HG02852 (cell line): ENCODE measurements around the gene LGR4.
"Not testable (repeated sequence)": the region's sequence is repeated elsewhere in the genome, so short reads cannot be mapped to it uniquely, and the experiment has no call there.

Experiments
- ATAC-seq: cut with Tn5 transposase; IDR thresholded peaks from one replicate; pipeline ENCODE4 v1.9.1; 2021; ENCODE audit warnings: mild to moderate bottlenecking, moderate library complexity; ENCODE audit not compliant: unreplicated experiment

The LGR4 gene

DNA sequence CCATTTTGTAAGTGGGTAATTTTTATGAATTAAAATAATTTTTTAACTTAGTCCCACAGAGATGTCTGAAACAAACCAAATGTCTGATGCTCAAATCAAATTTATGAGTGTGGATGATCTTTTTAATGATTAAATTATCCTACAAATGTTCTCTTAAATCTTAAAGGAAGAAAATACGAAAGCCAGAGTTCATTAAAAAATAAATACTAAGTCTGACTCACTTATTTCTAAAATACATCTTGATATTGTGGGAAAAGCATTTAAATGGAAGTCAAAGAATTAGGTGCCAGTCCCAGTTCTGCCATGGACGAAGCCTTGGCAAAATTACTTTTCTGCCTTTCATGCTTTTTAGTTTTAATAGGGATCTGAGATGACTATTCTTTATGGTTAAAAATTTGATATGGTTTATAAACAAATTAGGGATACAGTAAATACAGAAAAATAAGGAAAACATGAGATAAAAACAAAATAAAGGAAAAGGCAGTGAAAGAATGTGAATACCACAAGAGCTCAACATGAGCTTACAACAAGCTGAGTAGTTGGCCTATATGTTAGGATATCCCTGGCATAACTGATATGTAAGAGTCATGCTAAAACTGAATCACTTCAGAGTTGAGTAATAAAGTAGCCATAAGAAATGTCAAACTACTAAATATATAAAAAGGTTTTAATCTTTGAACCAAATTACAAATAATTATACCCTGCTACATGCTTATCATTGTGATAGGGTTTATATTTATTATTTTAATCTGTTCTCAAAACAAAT lies 118.8 kb downstream of the LGR4 start:
- no peak for ATAC-seq

DNA sequence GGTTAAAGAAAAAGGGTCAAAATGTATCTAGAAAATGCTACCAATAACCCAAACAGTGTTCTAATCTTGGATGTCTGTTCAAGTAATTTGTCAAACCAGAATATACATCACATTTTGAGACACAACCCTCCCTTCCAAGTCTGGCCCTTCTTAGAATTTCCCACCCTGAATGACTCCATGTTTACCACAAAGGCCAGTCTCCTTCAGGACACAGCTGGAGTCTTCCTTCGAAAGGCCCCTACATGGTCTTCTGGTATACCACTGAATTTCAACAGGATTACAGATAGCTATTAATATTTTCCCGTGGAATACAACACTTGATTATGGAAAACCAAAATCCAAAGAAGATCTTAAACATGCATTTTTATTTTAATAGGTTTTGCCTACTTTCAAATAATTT lies 119.8 kb downstream of the LGR4 start:
- no peak for ATAC-seq

DNA sequence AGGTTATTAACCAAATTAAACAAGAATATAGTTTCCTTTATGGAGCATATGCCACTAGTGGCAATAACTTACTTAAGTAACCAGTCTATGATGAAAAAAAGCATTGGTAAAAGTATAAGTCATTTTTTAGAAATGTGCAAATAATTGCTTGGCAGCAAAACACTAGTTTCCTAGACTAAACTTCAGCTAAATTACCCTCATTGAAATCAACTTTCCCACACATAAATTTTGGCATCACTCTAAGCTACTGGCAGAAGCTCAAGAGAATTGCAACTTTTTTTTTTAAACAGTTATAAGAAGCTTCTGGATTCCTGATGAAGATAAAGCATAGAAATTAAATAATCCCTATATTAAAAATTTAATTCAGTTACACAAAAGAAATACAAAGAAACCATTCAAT lies 122.1 kb downstream of the LGR4 start:
- ATAC-seq: no peak

DNA sequence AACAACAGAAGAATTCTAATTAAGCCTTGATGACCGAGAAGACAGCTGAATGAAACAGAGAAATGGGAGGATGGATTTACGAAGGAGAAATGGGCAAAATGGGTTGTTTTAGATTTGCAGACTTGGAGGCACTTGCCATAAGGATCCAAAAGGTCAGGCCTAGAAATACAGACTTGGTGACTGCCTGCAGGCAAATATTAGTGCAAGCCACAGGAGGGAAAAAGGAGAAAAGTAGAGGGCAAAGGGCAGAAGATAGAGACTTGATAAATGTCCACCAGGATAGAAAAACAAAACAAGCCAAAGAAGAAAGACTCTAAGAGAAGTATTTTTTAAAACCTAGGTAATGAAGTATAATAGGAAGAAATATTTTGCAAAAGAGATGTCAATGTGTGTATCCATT lies 122.7 kb downstream of the LGR4 start:
- ATAC-seq: no peak

DNA sequence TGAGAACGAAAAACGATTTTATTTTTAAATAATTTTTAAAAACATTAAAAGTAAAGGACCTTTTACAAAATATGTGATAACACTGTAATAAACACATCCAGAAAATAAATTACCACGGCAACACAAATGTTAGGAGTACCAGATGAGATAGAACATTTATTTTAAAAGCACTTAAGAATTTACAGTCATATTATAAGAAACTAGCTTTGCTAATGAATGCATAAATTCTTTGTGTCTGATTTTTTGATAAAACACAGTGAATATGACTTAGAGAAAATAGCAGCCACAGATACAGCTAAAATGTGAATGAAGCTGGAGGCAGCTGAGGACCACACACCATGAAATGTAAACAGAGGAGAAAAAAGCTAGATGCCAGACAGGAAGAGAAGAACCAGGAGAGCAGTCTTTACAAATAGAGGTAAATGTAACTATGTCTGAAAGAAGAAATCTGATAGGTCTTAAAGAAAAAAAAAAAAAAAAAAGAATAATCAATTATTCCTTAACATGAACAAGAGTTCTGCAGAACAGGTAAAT lies 124.2 kb downstream of the LGR4 start:
- no peak for ATAC-seq

DNA sequence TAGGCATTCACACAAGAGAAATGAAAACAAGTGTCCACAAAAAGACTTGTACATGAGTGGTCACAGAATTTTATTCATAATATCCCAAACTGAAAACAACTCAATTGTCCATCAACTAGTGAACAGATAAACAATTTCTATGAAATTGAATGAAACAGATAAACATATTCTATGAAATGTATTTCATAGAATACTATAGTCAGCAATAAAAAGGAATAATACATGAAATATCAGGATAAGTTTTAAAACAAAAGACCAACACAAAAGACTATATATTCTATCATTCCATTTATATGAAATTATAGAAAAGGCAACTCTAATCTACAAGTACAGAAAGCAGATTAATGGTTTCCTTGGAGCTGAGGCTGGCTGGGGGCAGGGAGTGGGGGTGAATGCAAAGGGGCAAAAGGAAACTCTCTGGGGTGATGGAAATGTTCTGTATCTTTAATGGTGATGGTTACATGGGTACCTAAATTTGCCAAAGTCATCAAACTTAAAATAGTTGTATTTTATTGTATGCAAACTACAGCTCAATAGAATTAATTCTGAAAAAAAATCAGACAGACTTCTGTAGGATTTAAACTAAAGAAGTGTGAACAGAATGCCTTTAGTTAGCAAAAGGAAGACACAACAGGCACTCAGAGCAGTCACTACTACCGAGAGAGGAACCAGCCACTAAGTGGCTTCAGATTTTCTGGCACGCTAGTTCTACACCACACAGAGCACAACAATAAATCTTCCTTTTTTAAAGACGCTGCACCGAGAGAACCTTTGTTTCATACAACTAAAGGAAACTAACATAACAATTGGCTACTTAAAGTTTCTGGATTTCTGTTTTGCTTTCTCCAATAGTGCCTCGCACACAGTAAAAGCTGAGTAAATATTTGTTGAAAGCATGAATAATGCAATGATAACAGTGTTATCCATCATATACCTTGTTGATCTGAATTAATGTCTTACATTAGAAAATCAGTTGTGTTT lies 124.9 kb downstream of the LGR4 start:
- no peak for ATAC-seq

DNA sequence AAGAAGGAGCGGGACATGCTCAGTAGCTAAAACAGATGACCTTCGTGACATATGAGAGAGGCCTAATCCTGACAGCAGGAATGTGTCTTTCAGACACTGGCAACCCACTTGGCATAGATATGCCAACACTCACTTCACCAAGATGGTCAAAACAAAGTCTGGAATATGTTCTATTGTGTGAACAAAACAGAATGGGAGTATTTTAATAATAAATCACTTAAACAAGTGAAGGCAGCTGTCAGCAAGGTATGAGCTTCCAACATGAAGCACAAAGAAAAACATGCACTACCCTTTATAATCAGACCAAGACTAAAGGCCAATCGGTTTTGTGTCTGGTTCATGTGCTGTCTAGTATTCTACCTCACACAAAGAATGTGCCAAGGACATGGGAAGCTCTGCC lies 132.6 kb downstream of the LGR4 start:
- no peak for ATAC-seq

DNA sequence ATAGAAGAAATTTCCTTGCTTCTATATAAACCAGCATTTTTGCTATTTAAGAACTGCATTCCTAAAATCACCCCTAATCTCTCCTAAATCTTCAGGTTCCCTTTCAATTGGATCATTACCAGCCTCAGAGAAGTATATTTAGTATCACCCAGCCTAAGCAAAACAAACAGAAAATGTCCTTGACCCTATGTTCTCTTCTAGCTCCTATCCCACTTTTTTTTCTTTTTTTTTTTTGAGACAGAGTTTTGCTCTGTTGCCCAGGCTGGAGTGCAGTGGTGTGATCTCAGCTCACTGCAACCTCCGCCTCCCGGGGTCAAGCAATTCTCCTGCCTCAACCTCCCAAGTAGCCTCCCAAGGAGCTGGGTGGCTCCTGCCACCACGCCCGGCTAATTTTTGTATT lies 137.8 kb downstream of the LGR4 start:
- ATAC-seq: not testable (repeated sequence)

DNA sequence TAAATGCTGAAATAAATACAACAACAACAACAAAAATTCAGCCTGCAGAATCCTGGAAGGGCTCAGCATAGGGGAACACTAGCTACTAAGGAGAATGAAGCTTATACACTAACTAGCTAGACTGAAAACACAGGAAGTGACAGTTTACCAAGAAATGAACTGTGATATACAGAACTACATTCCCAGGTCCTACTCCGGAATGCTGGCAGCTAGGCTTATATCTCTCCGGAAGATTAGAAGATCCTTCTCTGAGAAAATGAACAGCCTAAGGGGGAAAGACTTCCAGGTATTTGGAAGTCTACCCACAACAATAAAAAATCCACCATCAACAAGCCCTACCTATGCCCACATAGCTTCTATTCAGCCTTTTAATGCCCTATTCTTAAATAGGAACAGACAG lies 140.6 kb downstream of the LGR4 start:
- no peak for ATAC-seq

DNA sequence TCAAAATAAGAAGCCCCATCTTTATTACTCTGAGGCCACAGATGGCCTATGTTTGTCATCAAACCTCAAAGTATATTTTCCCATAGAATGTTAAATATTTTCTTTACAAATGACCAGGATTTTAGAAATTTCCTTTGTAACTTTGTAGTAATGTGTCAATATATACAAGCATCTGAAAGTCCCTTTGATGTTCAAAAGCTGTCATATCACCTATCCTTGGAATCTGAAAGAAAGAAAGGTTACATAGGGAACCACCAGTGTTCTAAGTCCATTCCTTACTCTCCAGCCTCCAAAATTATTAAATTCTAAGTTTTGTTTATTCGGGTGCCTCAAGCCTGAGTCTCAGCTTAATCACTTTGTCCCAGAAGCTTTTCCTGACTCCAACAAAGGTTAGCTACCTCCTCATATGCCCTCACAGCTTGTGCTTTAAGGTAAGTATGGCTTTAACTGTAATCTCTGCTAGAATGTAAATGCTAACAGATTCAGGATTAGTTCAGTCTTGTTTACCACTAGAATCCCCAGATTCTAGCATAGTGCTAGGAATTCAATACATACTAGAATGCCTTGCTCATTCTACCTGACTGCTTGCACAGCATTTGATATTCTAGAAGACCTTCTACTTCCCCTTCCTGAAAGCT lies 141.8 kb downstream of the LGR4 start:
- no peak for ATAC-seq

DNA sequence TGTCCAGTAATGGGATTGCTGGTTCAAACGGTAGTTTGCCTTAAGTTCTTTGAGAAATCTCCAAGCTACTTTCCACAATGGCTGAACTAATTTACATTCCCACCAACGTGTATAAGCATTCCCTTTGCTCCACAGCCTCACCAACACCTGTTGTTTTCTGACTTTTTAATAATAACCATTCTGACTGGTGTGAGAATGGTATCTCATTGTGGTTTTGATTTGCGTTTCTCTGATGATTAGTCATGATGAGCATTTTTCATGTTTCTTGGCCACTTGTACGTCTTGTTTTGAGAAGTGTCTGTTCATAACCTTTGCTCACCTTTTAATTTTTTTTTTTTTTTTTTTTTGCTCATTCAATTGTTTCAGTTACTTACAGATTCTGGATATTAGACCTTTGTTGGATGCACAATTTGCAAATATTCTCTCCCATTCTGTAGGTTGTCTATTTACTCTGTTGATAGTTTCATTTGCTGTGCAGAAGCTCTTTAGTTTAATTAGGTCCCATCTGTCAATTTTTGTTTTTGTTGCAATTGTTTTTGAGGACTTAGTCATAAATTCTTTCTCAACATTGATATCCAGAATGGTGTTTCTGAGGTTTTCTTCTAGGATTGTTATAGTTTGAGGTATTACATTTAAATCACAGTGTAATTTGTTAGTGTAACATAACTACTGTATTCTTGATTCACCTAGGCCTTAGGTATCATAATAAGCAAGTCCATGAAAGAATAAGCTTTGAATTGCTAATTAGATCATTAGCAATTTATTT lies 142.5 kb downstream of the LGR4 start:
- ATAC-seq: no peak

DNA sequence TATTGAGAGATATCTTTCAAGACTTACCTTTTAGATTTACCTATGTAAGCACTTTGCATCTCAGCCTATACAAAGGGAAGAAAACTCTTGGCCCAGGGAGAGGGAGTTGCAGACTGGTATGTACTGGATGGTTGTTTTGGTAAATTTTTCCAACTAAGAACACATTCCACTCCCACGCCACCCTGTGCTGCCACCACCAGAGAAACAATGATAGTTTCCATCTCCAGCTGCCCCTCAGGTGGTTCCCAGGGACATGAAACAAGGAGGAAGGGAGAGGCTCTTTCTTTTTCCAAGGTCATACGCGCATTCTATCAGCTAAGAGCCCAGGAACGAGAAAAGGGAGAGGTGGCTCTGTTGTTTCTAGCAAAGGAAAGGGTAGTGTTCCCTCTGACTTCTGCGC lies 144.0 kb downstream of the LGR4 start:
- no peak for ATAC-seq

DNA sequence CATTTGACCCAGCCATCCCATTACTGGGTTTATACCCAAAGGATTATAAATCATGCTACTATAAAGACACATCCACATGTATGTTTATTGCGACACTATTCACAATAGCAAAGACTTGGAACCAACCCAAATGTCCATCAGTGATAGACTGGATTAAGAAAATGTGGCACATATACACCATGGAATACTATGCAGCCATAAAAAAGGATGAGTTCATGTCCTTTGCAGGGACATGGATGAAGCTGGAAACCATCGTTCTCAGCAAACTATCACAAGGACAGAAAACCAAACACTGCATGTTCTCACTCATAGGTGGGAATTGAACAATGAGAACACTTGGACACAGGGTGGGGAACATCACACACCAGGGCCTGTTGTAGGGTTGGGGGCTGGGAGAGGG lies 145.5 kb downstream of the LGR4 start:
- not testable (repeated sequence) for ATAC-seq

DNA sequence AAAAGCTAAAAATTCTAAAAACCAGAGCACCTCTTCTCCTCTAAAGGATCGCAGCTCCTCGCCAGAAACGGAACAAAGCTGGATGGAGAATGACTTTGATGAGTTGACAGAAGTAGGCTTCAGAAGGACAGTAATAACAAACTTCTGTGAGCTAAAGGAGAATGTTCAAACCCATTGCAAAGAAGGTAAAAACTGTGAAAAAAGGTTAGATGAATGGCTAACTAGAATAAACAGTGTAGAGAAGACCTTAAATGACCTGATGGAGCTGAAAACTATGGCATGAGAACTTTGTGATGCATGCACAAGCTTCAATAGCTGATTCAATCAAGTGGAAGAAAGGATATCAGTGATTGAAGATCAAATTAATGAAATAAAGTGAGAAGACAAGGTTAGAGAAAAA lies 150.4 kb downstream of the LGR4 start:
- not testable (repeated sequence) for ATAC-seq

DNA sequence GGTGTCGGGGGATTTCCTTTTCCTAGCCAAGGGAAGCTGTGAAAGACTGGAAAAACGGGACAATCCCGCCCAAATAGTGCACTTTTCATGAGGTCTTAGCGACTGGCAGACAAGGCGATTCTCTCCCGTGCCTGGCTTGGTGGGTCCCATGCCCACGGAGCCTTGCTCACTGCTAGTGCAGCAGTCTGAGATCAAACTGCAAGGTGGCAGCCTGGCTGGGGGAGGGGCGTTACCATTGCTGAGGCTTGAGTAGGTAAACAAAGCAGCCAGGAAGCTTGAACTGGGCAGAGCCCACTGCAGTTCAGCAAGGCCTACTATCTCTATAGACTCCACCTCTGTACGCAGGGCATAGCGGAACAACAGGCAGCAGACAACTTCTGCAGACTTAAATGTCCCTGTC lies 151.2 kb downstream of the LGR4 start:
- ATAC-seq: not testable (repeated sequence)

DNA sequence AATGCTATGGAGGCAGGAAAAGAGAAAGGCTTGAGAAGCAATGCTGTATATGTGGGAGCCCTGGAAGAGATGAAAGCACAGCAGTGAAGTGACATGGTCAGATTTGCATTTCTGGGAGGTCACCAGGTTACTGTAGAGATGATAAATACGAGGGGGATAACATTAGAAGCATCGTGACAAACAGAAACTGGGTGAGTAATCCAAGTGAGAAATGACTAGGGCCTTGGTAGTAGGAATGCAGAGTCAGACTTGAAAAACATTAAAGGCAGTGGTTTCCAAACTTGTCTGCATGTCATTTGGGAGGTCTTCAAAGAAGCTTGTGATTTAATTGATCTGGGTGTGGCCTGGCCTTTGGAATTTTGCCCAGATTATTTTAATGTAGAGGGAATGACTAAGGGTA lies 153.5 kb downstream of the LGR4 start:
- peak; percentile 98 for ATAC-seq

DNA sequence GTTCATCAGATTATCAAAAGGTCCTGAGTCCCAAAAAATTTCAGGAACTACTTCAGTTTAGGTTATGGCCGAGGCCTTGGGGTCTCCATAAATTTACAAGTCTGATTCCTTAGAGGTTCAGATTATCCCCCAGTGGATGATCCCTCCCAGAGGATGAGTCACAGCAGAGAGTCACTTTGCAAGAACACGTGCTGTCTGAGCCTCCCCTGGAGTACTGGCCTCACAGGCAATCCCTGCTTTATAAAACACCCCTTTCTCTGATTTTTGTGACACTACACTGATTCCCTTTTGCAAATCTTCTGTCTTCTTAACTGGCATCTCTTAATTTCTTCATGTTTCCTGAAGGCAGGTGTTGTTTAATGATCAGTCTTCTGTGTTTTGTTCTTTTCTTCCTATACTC lies 154.8 kb downstream of the LGR4 start:
- no peak for ATAC-seq
